A673 (cell line): ENCODE results near the gene RNU7-1.

Experiments used
- CTCF ChIP-seq: fragments of 300-800, 200-600 bp; sonication (generic); conservative IDR thresholded peaks from 2 replicates; pipeline ENCODE4 v1.5.1; 2017; ENCODE audit warnings: low read depth, mild to moderate bottlenecking, antibody characterized with exemption, low read length, moderate library complexity, mixed read lengths
- EZH2 ChIP-seq: fragments of 200-600 bp; sonication (generic); IDR thresholded peaks from 2 replicates; pipeline ENCODE4 v1.6.1; 2017; ENCODE audit warnings: borderline replicate concordance, low read depth, mild to moderate bottlenecking, mixed read lengths, antibody characterized with exemption, low read length; ENCODE audit not compliant: poor library complexity, severe bottlenecking

DNA sequence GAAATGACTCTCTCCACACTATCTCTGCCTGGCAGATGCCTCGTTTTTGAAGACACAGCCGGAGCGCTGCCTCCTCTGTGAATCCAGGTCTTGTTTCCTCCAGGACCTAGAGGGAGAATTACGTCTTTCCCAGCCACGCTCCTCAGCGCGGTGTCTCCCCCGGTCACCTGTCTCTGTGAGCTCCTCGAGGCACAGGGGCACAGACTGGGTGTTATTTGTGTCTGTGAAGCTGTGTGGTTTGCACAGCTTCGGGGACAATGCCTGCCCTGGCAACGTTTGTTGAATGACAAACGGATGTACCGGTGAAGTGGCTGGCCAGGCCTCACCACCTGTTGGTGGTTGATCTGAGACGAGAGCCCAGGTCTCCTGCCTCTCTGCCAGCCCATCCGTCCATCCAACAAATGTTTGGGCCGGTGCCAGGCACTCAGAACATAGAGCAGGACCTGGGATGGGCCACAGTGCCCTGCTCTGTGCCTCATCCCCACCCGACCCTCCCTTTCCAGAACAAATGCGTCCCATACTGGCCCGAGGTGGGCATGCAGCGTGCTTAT lies 13.6 kb downstream of the RNU7-1 start:
- TF ChIP-seq CTCF (no peak), EZH2 (no peak)
